SU-DHL-6 (cell line): ENCODE results near the gene PTGDR.

Source experiments
- CTCF ChIP-seq: fragments of 200-600 bp; sonication (generic); IDR thresholded peaks from one replicate; pipeline ENCODE4 v1.5.1; 2017; ENCODE audit warnings: antibody characterized with exemption, mild to moderate bottlenecking, low read length, moderate library complexity; ENCODE audit not compliant: insufficient read depth, poor library complexity, severe bottlenecking
- EZH2phosphoT487 ChIP-seq: fragments of 200-600 bp; sonication (generic), shearing (Covaris generic); conservative IDR thresholded peaks from 2 replicates; pipeline ENCODE4 v1.6.1; 2018; ENCODE audit warnings: mild to moderate bottlenecking, antibody characterized with exemption, low read length, moderate library complexity, mixed read lengths

- TF ChIP-seq CTCF (no peak), EZH2phosphoT487 (no peak)
Observed at GRCh38 chr14:52307905-52308304, 40.4 kb downstream of the PTGDR start.
